Ovary (tissue), 3 donors: ENCODE measurements around the gene SPATA22.

Experiments
- CTCF ChIP-seq, 3 donors: fragments of 450-650 bp in 2 of 3; fragments of 200-600 bp in 1 of 3; IDR thresholded peaks; one replicate each; pipeline versions ENCODE4 v1.5.1 to v1.8.0; 2016 to 2022; ENCODE audit warnings: antibody characterized with exemption in 3 of 3, mild to moderate bottlenecking in 1 of 3
- POLR2A ChIP-seq: fragments of 450-650 bp; IDR thresholded peaks from one replicate; pipeline ENCODE4 v1.6.1; 2017; ENCODE audit warnings: antibody characterized with exemption, mild to moderate bottlenecking, moderate library complexity
- donor health status: DM: no; HTN: no; CAD: no.

- TF ChIP-seq CTCF (IDR thresholded peaks at IDR 0.05), result no peak
- no peak for TF ChIP-seq POLR2A
These were observed 43.3 kb upstream of the SPATA22 start for GRCh38 chr17:3514873-3515272.
